ENCODE data around the gene TLK1. TPM values are rescaled to one million over a fixed set of nuclear protein-coding genes. Genes with fewer than 3 reads are reported as not detected.
"Not testable (repeated sequence)": the region's sequence is repeated elsewhere in the genome, so short reads cannot be mapped to it uniquely, and the experiment has no call there.

TLK1 gene
- total and polyA plus RNA-seq, 7 experiments from 2014 or later: 40.0 to 191 (median 113) TPM

DNA sequence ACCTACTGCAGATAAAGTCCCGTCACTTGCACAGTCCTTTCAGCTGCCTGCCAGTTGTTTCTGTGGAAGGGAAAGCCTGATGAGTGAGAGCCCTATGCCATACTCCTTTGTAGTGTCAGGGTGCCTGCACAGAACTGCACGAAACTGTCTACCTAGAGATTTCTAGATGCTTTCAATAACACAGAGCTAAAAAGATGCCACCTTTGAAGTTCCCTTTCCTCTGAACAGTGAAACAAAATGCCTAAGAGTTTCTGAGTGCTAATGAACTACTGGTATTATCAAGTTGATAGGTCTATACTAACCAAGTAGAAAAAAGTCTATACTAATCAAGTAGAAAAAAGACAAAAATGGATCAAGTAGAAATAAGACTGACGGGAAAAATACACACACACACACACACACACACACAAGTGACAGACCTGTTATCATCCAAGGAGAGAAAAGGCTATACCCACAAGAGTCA is 79.0 kb downstream of the TLK1 start:
- peak overlapping the region in 9 of 10 donors; percentile 55 to 88 (median 65) for H3K4me3 Mint-ChIP-seq
- peaks cover 7 to 57% of the 10 kb centered on the region in 2 donors for H3K4me1 ChIP-seq (ENCODE audit: control insufficient read depth in 2 of 2, insufficient read depth in 2 of 2, low read length in 2 of 2)
- no peaks in the 10 kb centered on the region for H3K27me3 ChIP-seq (ENCODE audit: control insufficient read depth in 2 of 2, insufficient read depth in 2 of 2, low read length in 2 of 2)
- peak overlapping the region; percentile 9 to 99 (median 93) for H3K27ac Mint-ChIP-seq
- peaks cover 9 to 37% (median 24%) of the 10 kb centered on the region in 5 donors for H3K36me3 Mint-ChIP-seq
- intact Hi-C loops (cut with micrococcal nuclease): loop anchor here (1.0 to 10.0 kb wide), 3 partner anchors 8 to 67 kb away; no protein-coding TSS in a partner anchor
- ChIA-PET CTCF (interaction anchor here (0.7 to 1.1 kb wide), 4 partner anchors 11 to 106 kb away, joined by 3 to 4 read pairs (median 4); no protein-coding TSS in a partner anchor), POLR2A (interaction anchor here (0.6 to 1.9 kb wide), 16 partner anchors 9 to 352 kb away, joined by 3 to 8 read pairs (median 4); partner anchors contain the start of genes DCAF17, GORASP2, METTL8 and TLK1)
- H3K27me3 Mint-ChIP-seq: no peaks in the 10 kb centered on the region
- no peaks in the 10 kb centered on the region for H3K9me3 ChIP-seq (ENCODE audit: control insufficient read depth in 2 of 3, low read length in 3 of 3)
- ATAC-seq: peak; percentile 77
- H3K4me1 Mint-ChIP-seq: peaks cover 41 to 92% (median 82%) of the 10 kb centered on the region in 7 donors
- H3K4me3 ChIP-seq (ENCODE audit: low read length): peak overlapping the region; percentile 10
- peak in 7 of 9 donors; percentile 44 to 71 (median 60) for DNase-seq
- H3K36me3 ChIP-seq (ENCODE audit: control insufficient read depth in 2 of 3, insufficient read depth in 3 of 3, low read length in 3 of 3): no peaks in the 10 kb centered on the region
- H3K27ac ChIP-seq (ENCODE audit: low read depth, low read length): peak overlapping the region; percentile 65
- H3K9me3 Mint-ChIP-seq: peaks cover 0 to 5% (median 0%) of the 10 kb centered on the region in 11 donors

DNA sequence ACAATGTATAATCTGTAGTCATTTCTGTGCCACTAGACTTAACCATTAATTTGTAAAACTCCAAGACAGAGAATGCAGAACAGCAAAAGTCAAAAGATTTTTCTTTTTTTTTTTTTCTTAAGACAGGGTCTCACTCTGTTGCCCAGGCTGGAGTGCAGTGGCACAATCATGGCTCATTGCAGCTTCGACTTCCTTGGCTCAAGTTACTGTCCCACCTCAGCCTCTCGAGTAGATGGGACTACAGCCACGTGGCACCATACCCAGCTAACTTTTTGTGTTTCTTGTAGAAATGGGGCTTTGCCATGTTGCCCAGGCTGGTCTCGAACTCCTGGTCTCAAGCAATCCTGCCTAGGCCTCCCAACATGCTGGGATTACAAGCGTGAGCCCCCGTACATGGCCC is 80.1 kb downstream of the TLK1 start:
- H3K4me3 Mint-ChIP-seq: peak overlapping the region in 5 of 10 donors; percentile 22 to 88 (median 65)
- H3K9me3 Mint-ChIP-seq: peaks cover 0 to 8% (median 0%) of the 10 kb centered on the region in 11 donors
- DNase-seq (no peak), ATAC-seq (no peak)
- CTCF ChIA-PET: interaction anchor here (0.6 to 1.1 kb wide), 2 partner anchors 12 to 268 kb away, joined by 4 to 7 read pairs; no protein-coding TSS in a partner anchor
- Histone ChIP-seq H3K4me3 (ENCODE audit: low read length) (no peak overlapping the region), H3K27ac (ENCODE audit: low read depth, low read length) (peak overlapping the region; percentile 65), H3K36me3 (ENCODE audit: control insufficient read depth in 2 of 3, insufficient read depth in 3 of 3, low read length in 3 of 3) (peaks cover 0 to 7% (median 0%) of the 10 kb centered on the region in 3 experiments), H3K27me3 (ENCODE audit: control insufficient read depth in 2 of 2, insufficient read depth in 2 of 2, low read length in 2 of 2) (no peaks in the 10 kb centered on the region), H3K9me3 (ENCODE audit: control insufficient read depth in 2 of 3, low read length in 3 of 3) (no peaks in the 10 kb centered on the region), H3K4me1 (ENCODE audit: control insufficient read depth in 2 of 2, insufficient read depth in 2 of 2, low read length in 2 of 2) (peaks cover 10 to 48% of the 10 kb centered on the region in 2 donors)
- POLR2A ChIA-PET: interaction anchor here (0.6 to 1.9 kb wide), 9 partner anchors 8 to 348 kb away, joined by 3 to 8 read pairs (median 4); no protein-coding TSS in a partner anchor
- peaks cover 9 to 46% (median 32%) of the 10 kb centered on the region in 5 donors for H3K36me3 Mint-ChIP-seq
- H3K27ac Mint-ChIP-seq: peak overlapping the region in 8 of 9 donors; percentile 82 to 99 (median 91)
- peaks cover 40 to 94% (median 84%) of the 10 kb centered on the region in 7 donors for H3K4me1 Mint-ChIP-seq
- intact Hi-C loops (cut with micrococcal nuclease): loop anchor here (1.0 to 10.0 kb wide), 3 partner anchors 7 to 66 kb away; no protein-coding TSS in a partner anchor
- no peaks in the 10 kb centered on the region for H3K27me3 Mint-ChIP-seq

DNA sequence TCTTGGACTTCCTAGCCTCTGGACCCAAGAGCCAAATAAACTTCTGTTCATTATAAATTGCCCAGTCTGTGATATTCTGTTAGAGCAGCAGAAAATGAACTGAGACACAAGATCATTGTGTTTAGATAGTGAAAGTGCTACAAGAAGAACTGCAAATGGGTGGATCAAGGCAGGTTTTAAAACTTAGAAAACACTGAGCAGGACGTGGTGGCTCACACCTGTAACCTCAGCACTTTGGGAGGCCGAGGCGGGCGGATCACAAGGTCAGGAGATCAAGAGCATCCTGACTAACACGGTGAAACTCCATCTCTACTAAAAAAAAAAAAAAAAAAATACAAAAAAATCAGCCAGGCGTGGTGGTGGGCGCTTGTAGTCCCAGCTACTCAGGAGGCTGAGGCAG is 84.3 kb downstream of the TLK1 start:
- Mint-ChIP-seq H3K9me3 (peaks cover 0 to 11% (median 0%) of the 10 kb centered on the region in 11 donors), H3K4me3 (peak overlapping the region in 2 of 10 donors; percentile 38 to 41), H3K27ac (peak overlapping the region in 6 of 9 donors; percentile 32 to 77 (median 38)), H3K36me3 (peaks cover 9 to 50% (median 45%) of the 10 kb centered on the region in 5 donors), H3K4me1 (peaks cover 17 to 73% (median 52%) of the 10 kb centered on the region in 7 donors)
- H3K27me3 Mint-ChIP-seq; H3K27ac ChIP-seq (ENCODE audit: low read depth, low read length); H3K27me3 ChIP-seq (ENCODE audit: control insufficient read depth in 2 of 2, insufficient read depth in 2 of 2, low read length in 2 of 2); H3K4me3 ChIP-seq (ENCODE audit: low read length); ATAC-seq; H3K36me3 ChIP-seq (ENCODE audit: control insufficient read depth in 2 of 3, insufficient read depth in 3 of 3, low read length in 3 of 3); H3K9me3 ChIP-seq (ENCODE audit: control insufficient read depth in 2 of 3, low read length in 3 of 3); intact Hi-C loops (cut with micrococcal nuclease); DNase-seq; H3K4me1 ChIP-seq (ENCODE audit: control insufficient read depth in 2 of 2, insufficient read depth in 2 of 2, low read length in 2 of 2): not testable (repeated sequence)
- CTCF ChIA-PET: interaction anchor here (2.1 kb wide), 1 partner anchor 11 kb away, joined by 12 read pairs; no protein-coding TSS in a partner anchor
- POLR2A ChIA-PET: interaction anchor here (1.3 kb wide), 1 partner anchor 11 kb away, joined by 5 read pairs; no protein-coding TSS in a partner anchor

DNA sequence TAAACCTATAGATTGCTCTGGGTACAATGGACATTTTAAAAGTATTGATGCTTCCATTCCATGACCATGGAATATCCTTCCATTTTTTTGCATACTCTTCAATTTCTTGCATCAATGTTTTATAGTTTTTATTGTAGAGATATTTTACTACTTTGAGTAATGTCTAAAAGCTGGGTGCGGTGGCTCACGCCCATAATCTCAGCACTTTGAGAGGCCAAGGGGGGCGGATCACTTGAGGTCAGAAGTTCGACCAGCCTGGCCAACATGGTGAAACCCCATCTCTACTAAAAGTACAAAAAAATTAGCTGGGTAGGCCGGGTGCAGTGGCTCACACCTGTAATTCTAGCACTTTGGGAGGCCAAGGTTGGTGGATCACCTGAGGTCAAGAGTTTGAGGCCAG is 88.5 kb downstream of the TLK1 start:
- Mint-ChIP-seq H3K4me1 (peaks cover 11 to 40% (median 32%) of the 10 kb centered on the region in 7 donors), H3K27ac (peak overlapping the region in 2 of 9 donors; percentile 54 to 59), H3K9me3 (peaks cover 0 to 12% (median 0%) of the 10 kb centered on the region in 11 donors), H3K4me3 (no peak overlapping the region), H3K36me3 (peaks cover 3 to 49% (median 45%) of the 10 kb centered on the region in 5 donors), H3K27me3 (no peaks in the 10 kb centered on the region)
- no peak overlapping the region for H3K4me3 ChIP-seq (ENCODE audit: low read length)
- no peaks in the 10 kb centered on the region for H3K9me3 ChIP-seq (ENCODE audit: control insufficient read depth in 2 of 3, low read length in 3 of 3)
- no peak overlapping the region for H3K27ac ChIP-seq (ENCODE audit: low read depth, low read length)
- H3K4me1 ChIP-seq (ENCODE audit: control insufficient read depth in 2 of 2, insufficient read depth in 2 of 2, low read length in 2 of 2): peaks cover 0 to 4% of the 10 kb centered on the region in 2 donors
- ChIA-PET CTCF (interaction anchor here (0.7 to 1.2 kb wide), 2 partner anchors 91 to 172 kb away, joined by 3 to 5 read pairs; no protein-coding TSS in a partner anchor), POLR2A (interaction anchor here (1.3 to 1.6 kb wide), 2 partner anchors 9 kb away, joined by 4 to 5 read pairs; no protein-coding TSS in a partner anchor)
- H3K36me3 ChIP-seq (ENCODE audit: control insufficient read depth in 2 of 3, insufficient read depth in 3 of 3, low read length in 3 of 3): peaks cover 0 to 7% (median 0%) of the 10 kb centered on the region in 3 experiments
- DNase-seq: no peak
- intact Hi-C loops (cut with micrococcal nuclease): no loop called here
- ATAC-seq: no peak
- no peaks in the 10 kb centered on the region for H3K27me3 ChIP-seq (ENCODE audit: control insufficient read depth in 2 of 2, insufficient read depth in 2 of 2, low read length in 2 of 2)

DNA sequence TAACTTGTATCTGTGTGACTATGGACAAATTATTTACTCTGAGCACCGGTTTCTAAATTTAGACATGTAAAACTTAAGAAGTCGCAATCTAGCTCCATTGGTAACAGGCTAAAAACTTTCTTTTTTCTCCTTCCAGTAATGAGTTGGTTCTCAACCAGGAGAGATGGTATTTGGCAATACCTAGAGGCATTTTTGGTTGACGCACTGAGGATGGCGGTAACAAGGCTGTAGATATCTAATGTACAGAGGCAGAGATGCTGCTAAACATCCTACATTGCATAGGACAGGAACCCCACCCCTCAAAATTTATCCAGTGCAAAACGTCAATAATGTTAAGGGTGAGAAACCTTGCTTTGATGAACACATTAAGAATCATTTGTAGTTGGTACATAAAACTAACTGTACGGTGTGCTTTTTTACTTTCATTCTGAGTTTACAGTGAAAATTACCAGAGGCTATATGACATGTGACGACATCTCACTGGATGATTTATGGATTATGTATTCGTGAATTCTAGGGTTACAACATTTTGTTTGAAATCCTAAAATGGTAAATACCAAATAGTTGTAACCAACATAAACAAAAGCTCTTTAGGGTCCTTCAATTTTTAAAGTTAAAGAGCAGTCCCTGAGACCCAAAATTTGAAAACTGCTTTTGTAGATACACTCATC is 91.3 kb downstream of the TLK1 start:
- H3K36me3 Mint-ChIP-seq: peaks cover 0 to 34% (median 29%) of the 10 kb centered on the region in 5 donors
- Histone ChIP-seq H3K36me3 (ENCODE audit: control insufficient read depth in 2 of 3, insufficient read depth in 3 of 3, low read length in 3 of 3) (no peaks in the 10 kb centered on the region), H3K4me3 (ENCODE audit: low read length) (no peak overlapping the region), H3K27ac (ENCODE audit: low read depth, low read length) (no peak overlapping the region), H3K4me1 (ENCODE audit: control insufficient read depth in 2 of 2, insufficient read depth in 2 of 2, low read length in 2 of 2) (no peaks in the 10 kb centered on the region), H3K27me3 (ENCODE audit: control insufficient read depth in 2 of 2, insufficient read depth in 2 of 2, low read length in 2 of 2) (no peaks in the 10 kb centered on the region), H3K9me3 (ENCODE audit: control insufficient read depth in 2 of 3, low read length in 3 of 3) (no peaks in the 10 kb centered on the region)
- DNase-seq (no peak), ATAC-seq (no peak)
- H3K9me3 Mint-ChIP-seq: peaks cover 0 to 9% (median 0%) of the 10 kb centered on the region in 11 donors
- intact Hi-C loops (cut with micrococcal nuclease): loop anchor here in 1 of 2 donors (2.0 kb wide), 1 partner anchor 15 kb away; no protein-coding TSS in a partner anchor
- peak overlapping the region in 2 of 9 donors; percentile 25 to 62 for H3K27ac Mint-ChIP-seq
- no peaks in the 10 kb centered on the region for H3K27me3 Mint-ChIP-seq
- ChIA-PET CTCF (no interaction called here), POLR2A (interaction anchor here (0.7 to 1.0 kb wide), 3 partner anchors 12 to 17 kb away, joined by 3 to 4 read pairs (median 3); no protein-coding TSS in a partner anchor)
- H3K4me1 Mint-ChIP-seq: peaks cover 3 to 29% (median 27%) of the 10 kb centered on the region in 7 donors
- no peak overlapping the region for H3K4me3 Mint-ChIP-seq

DNA sequence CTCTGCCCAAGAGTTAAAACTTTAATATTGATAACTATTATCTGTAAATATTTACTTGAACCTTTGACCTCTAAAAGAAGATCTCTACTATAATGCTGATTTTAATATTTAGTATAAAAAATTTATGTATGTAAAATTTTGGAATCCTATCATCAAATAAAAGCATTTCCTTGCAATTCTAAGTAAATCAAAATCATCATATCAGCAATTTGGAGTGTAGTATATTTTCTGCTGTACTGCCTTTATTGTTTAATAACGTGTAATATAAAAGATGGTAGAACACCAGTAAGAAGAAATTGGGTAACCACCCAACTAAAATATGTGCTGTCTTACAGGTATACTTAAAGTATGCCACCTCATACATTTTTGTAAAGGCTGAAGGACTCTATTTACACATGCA is 94.6 kb downstream of the TLK1 start:
- H3K4me1 Mint-ChIP-seq: peaks cover 0 to 41% (median 32%) of the 10 kb centered on the region in 7 donors
- H3K27me3 Mint-ChIP-seq: no peaks in the 10 kb centered on the region
- ATAC-seq: no peak
- H3K9me3 ChIP-seq (ENCODE audit: control insufficient read depth in 2 of 3, low read length in 3 of 3): no peaks in the 10 kb centered on the region
- no peaks in the 10 kb centered on the region for H3K36me3 ChIP-seq (ENCODE audit: control insufficient read depth in 2 of 3, insufficient read depth in 3 of 3, low read length in 3 of 3)
- H3K27ac ChIP-seq (ENCODE audit: low read depth, low read length): no peak overlapping the region
- no peaks in the 10 kb centered on the region for H3K27me3 ChIP-seq (ENCODE audit: control insufficient read depth in 2 of 2, insufficient read depth in 2 of 2, low read length in 2 of 2)
- no peak overlapping the region for H3K4me3 ChIP-seq (ENCODE audit: low read length)
- DNase-seq: no peak
- no peak overlapping the region for H3K27ac Mint-ChIP-seq
- POLR2A ChIA-PET: no interaction called here
- H3K36me3 Mint-ChIP-seq: peaks cover 0 to 26% (median 23%) of the 10 kb centered on the region in 5 donors
- peaks cover 0 to 4% of the 10 kb centered on the region in 2 donors for H3K4me1 ChIP-seq (ENCODE audit: control insufficient read depth in 2 of 2, insufficient read depth in 2 of 2, low read length in 2 of 2)
- CTCF ChIA-PET: no interaction called here
- H3K4me3 Mint-ChIP-seq: no peak overlapping the region
- intact Hi-C loops (cut with micrococcal nuclease): no loop called here
- peaks cover 0 to 6% (median 0%) of the 10 kb centered on the region in 11 donors for H3K9me3 Mint-ChIP-seq
